Right atrium auricular region (tissue), 2 donors: ENCODE measurements around the gene GRIP1. TPM values are rescaled to one million over a fixed set of nuclear protein-coding genes. Genes with fewer than 3 reads are reported as not detected.

Experiments used
- DNase-seq: peaks from one replicate; pipeline ENCODE4 v3.0.0-alpha.2; 2019; ENCODE audit warnings: low spot score
- H3K27ac ChIP-seq, 2 donors: fragments of 200-600 bp; sonication (generic); 1 replicate in 1 of 2; 2 replicates in 1 of 2; pipeline ENCODE4 v1.5.1; 2016 to 2019
- H3K27me3 ChIP-seq, 2 donors: fragments of 200-600 bp; sonication (generic); one replicate each; pipeline versions ENCODE4 v1.5.1 to v1.6.0; 2017 to 2019
- H3K36me3 ChIP-seq: fragments of 200-600 bp; sonication (generic); one replicate; pipeline ENCODE4 v1.5.1; 2016
- H3K4me1 ChIP-seq, 2 donors: fragments of 200-600 bp; sonication (generic); one replicate each; pipeline versions ENCODE4 v1.5.1 to v1.6.0; 2017 to 2019
- H3K4me3 ChIP-seq, 2 donors: fragments of 200-600 bp; sonication (generic); 1 replicate in 1 of 2; 2 replicates in 1 of 2; pipeline ENCODE4 v1.5.1; 2017 to 2019; ENCODE audit warnings: mild to moderate bottlenecking in 1 of 2, moderate library complexity in 1 of 2
- H3K9me3 ChIP-seq, 2 donors: fragments of 200-600 bp; sonication (generic); one replicate each; pipeline ENCODE4 v1.5.1; 2019
- total RNA-seq, 2 donors: library from RNA; depleted of rRNA; stranded (reverse); fragments of >200 nt; gene quantifications; one replicate each; pipeline ENCODE4 v1.1.0, GENCODE V29; 2016
- TF ChIP-seq, protein P1 (sequence below), 2 donors: fragments of 200-600 bp; sonication (generic); IDR thresholded peaks; one replicate each; pipeline ENCODE4 v1.5.1; 2019; ENCODE audit warnings: antibody characterized with exemption in 2 of 2

GRIP1 gene
- total RNA-seq, 2 donors from 2014 or later, result 5.3 to 12.6 TPM

DNA sequence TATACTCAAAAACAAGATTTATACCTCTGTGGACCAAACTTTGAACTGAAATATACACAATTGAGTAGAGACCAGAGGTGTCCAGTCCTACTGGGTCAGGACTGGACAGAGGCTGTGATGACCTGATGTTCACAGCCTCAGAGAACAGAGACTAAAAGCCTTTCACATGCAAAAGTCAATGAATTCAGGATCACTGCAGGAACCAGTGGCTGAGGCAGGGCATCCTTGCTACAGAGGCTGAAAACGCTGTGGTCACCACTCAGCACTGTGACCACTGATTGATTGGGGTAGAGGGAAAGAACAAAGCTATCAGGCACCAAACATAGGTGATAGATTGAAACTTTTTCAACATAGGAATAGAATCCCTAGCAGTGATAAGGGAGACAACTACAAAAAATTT lies 25.1 kb downstream of the GRIP1 start:
- no peaks in the 10 kb centered on the region for H3K27me3 ChIP-seq
- no peak overlapping the region for H3K4me3 ChIP-seq
- H3K36me3 ChIP-seq, result no peaks in the 10 kb centered on the region
- no peaks in the 10 kb centered on the region for H3K9me3 ChIP-seq
- no peaks in the 10 kb centered on the region for H3K4me1 ChIP-seq
- no peak for DNase-seq
- TF ChIP-seq, protein P1, sequence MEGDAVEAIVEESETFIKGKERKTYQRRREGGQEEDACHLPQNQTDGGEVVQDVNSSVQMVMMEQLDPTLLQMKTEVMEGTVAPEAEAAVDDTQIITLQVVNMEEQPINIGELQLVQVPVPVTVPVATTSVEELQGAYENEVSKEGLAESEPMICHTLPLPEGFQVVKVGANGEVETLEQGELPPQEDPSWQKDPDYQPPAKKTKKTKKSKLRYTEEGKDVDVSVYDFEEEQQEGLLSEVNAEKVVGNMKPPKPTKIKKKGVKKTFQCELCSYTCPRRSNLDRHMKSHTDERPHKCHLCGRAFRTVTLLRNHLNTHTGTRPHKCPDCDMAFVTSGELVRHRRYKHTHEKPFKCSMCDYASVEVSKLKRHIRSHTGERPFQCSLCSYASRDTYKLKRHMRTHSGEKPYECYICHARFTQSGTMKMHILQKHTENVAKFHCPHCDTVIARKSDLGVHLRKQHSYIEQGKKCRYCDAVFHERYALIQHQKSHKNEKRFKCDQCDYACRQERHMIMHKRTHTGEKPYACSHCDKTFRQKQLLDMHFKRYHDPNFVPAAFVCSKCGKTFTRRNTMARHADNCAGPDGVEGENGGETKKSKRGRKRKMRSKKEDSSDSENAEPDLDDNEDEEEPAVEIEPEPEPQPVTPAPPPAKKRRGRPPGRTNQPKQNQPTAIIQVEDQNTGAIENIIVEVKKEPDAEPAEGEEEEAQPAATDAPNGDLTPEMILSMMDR (IDR thresholded peaks at IDR 0.05), result no peak
- no peak overlapping the region for H3K27ac ChIP-seq

DNA sequence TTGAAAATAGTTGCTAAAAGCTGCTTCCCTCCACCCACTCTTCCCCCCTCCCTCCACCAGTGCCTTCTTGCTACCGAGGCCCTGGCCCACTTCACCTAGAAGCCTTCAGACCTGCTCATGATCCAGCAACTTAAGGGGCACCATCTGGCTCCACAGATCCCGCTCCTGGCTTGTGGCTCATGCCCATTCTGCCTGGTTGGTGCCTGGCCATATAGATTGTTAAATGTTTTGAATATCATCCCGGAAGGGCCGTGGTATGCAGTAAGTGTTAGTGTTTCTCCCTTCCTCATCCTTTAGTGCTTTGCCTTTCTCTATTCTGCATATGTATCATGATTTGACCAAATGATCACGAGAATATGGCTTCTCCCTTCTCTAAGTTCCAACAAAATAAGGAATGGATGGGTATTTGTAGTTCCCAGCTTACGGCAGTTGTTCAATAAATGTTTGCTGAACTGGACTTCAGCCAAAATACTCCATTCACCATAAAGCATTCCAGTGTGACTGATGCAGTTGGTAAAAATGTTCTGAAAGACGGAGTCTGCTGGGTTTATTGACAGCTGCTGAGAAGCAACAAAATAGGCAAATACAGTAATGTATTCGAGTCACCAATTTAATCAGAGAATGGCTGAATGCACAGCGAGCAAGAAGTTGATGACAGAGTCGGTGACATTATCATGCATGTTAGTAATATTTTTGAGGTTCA lies 30.7 kb downstream of the GRIP1 start:
- H3K27ac ChIP-seq, result no peak overlapping the region
- no peaks in the 10 kb centered on the region for H3K4me1 ChIP-seq
- TF ChIP-seq, protein P1 (IDR thresholded peaks at IDR 0.05), result no peak
- H3K9me3 ChIP-seq, result no peaks in the 10 kb centered on the region
- DNase-seq, result no peak
- H3K27me3 ChIP-seq, result no peaks in the 10 kb centered on the region
- H3K4me3 ChIP-seq, result no peak overlapping the region
- no peaks in the 10 kb centered on the region for H3K36me3 ChIP-seq

DNA sequence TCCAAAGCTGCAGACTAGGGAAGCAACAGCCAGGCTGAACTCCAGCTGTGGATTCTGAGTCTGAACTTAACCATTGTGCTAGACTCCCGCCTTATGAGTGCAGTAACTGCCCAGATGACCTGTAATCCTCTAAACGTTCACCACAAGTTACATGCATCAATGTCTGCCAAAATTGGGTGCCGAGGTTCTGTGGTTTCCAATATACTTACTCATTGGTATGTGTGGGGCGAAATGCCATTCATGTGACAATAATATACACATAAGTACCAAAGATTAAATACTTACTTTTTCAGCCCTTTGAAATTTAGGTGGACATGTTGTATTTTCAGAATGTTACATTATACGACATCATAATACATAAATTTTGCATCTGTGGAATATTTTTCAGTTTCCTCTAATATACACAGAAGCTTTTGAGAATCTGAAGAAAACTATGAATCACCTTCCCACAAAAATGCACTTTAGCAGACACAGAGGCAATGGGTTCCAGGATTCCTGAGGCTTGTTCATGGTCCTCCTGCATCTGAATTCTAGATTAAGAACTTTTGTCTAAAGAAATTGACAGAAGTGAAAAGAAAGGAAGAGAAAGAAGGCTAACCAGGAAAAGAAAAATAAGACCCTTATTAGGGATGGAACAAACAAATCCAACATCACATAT lies 31.7 kb downstream of the GRIP1 start:
- Histone ChIP-seq H3K4me3 (no peak overlapping the region), H3K27ac (no peak overlapping the region), H3K36me3 (no peaks in the 10 kb centered on the region), H3K4me1 (no peaks in the 10 kb centered on the region), H3K9me3 (no peaks in the 10 kb centered on the region), H3K27me3 (no peaks in the 10 kb centered on the region)
- TF ChIP-seq, protein P1 (IDR thresholded peaks at IDR 0.05), result no peak
- DNase-seq, result no peak

DNA sequence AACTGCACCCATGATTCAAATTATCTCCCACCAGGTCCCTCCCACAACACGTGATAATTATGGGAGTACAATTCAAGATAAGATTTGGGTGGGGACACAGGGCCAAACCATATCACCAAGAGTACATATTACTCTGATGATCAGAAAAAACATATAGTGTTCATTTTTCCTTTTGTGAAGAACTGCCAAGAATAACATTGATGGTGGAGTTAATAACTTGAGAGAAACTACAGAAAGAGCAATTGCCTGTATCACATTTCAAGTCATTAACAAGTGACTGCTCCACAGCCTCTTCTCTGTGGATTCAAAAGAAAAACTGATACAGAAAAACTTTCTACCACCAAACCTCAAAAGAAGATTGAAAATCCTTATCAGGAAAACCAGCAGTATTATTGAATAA lies 34.7 kb downstream of the GRIP1 start:
- no peak for DNase-seq
- Histone ChIP-seq H3K27me3 (no peaks in the 10 kb centered on the region), H3K9me3 (no peaks in the 10 kb centered on the region), H3K36me3 (no peaks in the 10 kb centered on the region), H3K27ac (no peak overlapping the region), H3K4me3 (no peak overlapping the region), H3K4me1 (no peaks in the 10 kb centered on the region)
- TF ChIP-seq, protein P1 (IDR thresholded peaks at IDR 0.05), result no peak

DNA sequence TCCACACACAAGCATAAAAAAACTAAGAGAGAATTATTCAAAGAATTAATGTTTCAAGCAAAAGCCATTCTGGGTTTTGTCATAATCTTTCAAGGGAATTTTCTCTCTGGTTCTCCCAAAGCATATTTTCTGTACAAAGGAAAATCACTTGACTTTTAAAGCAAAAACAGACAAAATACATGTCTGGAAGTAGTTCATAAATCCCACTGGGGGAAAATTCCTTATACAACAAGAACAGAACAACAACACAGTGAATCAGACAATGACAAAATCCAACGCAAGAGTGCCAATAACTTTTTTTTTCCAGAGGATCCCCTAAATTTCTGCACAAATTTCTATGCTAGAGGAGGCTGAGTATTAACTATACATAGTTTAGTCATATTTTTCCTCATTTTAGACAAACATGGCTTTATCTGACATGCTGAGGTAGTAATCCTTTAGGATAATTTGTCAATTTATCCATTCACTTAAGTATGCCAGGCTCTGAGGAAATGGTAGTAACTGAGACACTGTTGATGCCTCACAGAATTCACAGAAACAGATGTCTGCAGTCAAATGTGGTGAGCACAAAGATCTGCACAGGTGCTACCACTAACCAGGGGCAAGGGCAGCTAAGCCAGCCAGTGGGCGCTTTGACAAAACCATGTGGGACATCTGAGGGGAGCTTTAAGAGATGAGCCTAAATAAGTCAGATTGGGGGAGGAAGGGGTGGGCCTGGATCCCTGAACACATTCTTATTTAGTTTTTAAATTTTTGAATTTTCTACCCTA lies 38.0 kb downstream of the GRIP1 start:
- TF ChIP-seq, protein P1 (IDR thresholded peaks at IDR 0.05), result no peak
- Histone ChIP-seq H3K36me3 (no peaks in the 10 kb centered on the region), H3K9me3 (no peaks in the 10 kb centered on the region), H3K27me3 (no peaks in the 10 kb centered on the region), H3K4me3 (no peak overlapping the region), H3K27ac (no peak overlapping the region), H3K4me1 (peaks cover 0 to 6% of the 10 kb centered on the region in 2 donors)
- DNase-seq, result no peak
